Small intestine (tissue), 7 donors: ENCODE data around the gene PARD3B. TPM values are rescaled to one million over a fixed set of nuclear protein-coding genes. Genes with fewer than 3 reads are reported as not detected.
A peak's percentile ranks its signal among the peaks of the same experiment; 100 is the strongest.

ENCODE experiments used
- DNase-seq, 2 donors: peaks; one replicate each; pipeline versions ENCODE4 v3.0.0 to v3.0.0-alpha.2; 2013
- FAIRE-seq: peaks from 2 replicates; lab custom pipeline; 2012; peaks lifted over from hg19 to GRCh38; lab: Jason Lieb, UNC
- H3K27ac ChIP-seq, 3 donors: one replicate each; pipeline ENCODE4 v1.5.1; 2013; ENCODE audit warnings: low read length in 2 of 3, mild to moderate bottlenecking in 2 of 3, control low read depth in 1 of 3, inconsistent platforms in 1 of 3, low read depth in 1 of 3, moderate library complexity in 1 of 3
- H3K27me3 ChIP-seq, 3 donors: one replicate each; pipeline ENCODE4 v1.6.1; 2013; ENCODE audit warnings: low read length in 3 of 3, inconsistent platforms in 1 of 3; ENCODE audit not compliant: control insufficient read depth in 3 of 3, insufficient read depth in 3 of 3
- H3K36me3 ChIP-seq, 3 donors: one replicate each; pipeline ENCODE4 v1.6.1; 2013; ENCODE audit warnings: low read length in 3 of 3, inconsistent platforms in 1 of 3, low read depth in 1 of 3, mild to moderate bottlenecking in 1 of 3, moderate library complexity in 1 of 3; ENCODE audit not compliant: control insufficient read depth in 3 of 3, insufficient read depth in 2 of 3
- H3K4me1 ChIP-seq, 3 donors: one replicate each; pipeline ENCODE4 v1.6.1; 2013; ENCODE audit warnings: low read length in 2 of 3, inconsistent platforms in 1 of 3, low read depth in 1 of 3, mild to moderate bottlenecking in 1 of 3, moderate library complexity in 1 of 3; ENCODE audit not compliant: control insufficient read depth in 3 of 3, insufficient read depth in 2 of 3
- H3K4me3 ChIP-seq, 3 donors: one replicate each; pipeline ENCODE4 v1.5.1; 2013; ENCODE audit warnings: low read length in 3 of 3, control low read depth in 1 of 3, inconsistent platforms in 1 of 3, low read depth in 1 of 3, mild to moderate bottlenecking in 1 of 3, moderate library complexity in 1 of 3
- H3K9me3 ChIP-seq, 2 donors: one replicate each; pipeline ENCODE4 v1.6.1; 2013; ENCODE audit warnings: low read depth in 1 of 2, low read length in 1 of 2; ENCODE audit not compliant: control insufficient read depth in 2 of 2, insufficient read depth in 1 of 2
- WGBS, 3 donors: extraction: QIAGEN DNeasy Blood & Tissue Kit; methylation state at CpG; one replicate each; pipeline ENCODE4 v1.1.7; 2013; 5-methylcytosine and 5-hydroxymethylcytosine counted together
- polyA plus RNA-seq, 4 donors: library from polyadenylated mRNA; stranded (reverse) in 3 of 4; unstranded in 1 of 4; fragments of 200-250 nt in 3 of 4; fragments of 120-200 nt in 1 of 4; gene quantifications; one replicate each; pipeline versions ENCODE4 v1.2.1 to v1.2.3, GENCODE V29; 2013
- donor health status: healthy with polysubstance abuse.
- donor health status: control.
- donor health status: control.
- donor health status: Bipolar disorder and iron deficiency.
- donor health status: healthy.

PARD3B gene
- polyA plus RNA-seq, 4 donors: 2.8 to 10.7 (median 3.6) TPM

- H3K27ac ChIP-seq: no peak overlapping the region
- DNase-seq (no peak), FAIRE-seq (no peak)
- 85 to 100% (median 100%) methylated on average over 1 of the region's 1 CpG for WGBS, 3 donors
- H3K9me3 ChIP-seq: peaks cover 0 to 7% of the 10 kb centered on the region in 2 donors
- no peak overlapping the region for H3K4me3 ChIP-seq
- peaks cover 0 to 11% (median 0%) of the 10 kb centered on the region in 3 donors for H3K36me3 ChIP-seq
- H3K27me3 ChIP-seq: no peaks in the 10 kb centered on the region
- no peaks in the 10 kb centered on the region for H3K4me1 ChIP-seq
Measured at GRCh38 chr2:205619600-205619999, 1074.3 kb downstream of the PARD3B start.

GRCh38 chr2:205627085-205627484, 1081.8 kb downstream of the PARD3B start:
- Histone ChIP-seq H3K4me3 (no peak overlapping the region), H3K36me3 (no peaks in the 10 kb centered on the region), H3K27me3 (no peaks in the 10 kb centered on the region), H3K27ac (no peak overlapping the region), H3K9me3 (no peaks in the 10 kb centered on the region), H3K4me1 (no peaks in the 10 kb centered on the region)
- DNase-seq: no peak
- FAIRE-seq: no peak
- 37 to 70% (median 53%) methylated on average over 1 of the region's 1 CpG for WGBS, 3 donors

- H3K27me3 ChIP-seq: no peaks in the 10 kb centered on the region
- H3K4me1 ChIP-seq: no peaks in the 10 kb centered on the region
- H3K9me3 ChIP-seq: no peaks in the 10 kb centered on the region
- WGBS, 3 donors: 53 to 74% (median 65%) methylated on average over 3 of the region's 3 CpGs
- DNase-seq: no peak
- no peak overlapping the region for H3K27ac ChIP-seq
- no peak overlapping the region for H3K4me3 ChIP-seq
- H3K36me3 ChIP-seq: no peaks in the 10 kb centered on the region
- FAIRE-seq: no peak
Measured at GRCh38 chr2:205628422-205628821, 1083.1 kb downstream of the PARD3B start.

- no peak overlapping the region for H3K4me3 ChIP-seq
- DNase-seq: peak in 1 of 2 donors; percentile 10
- no peaks in the 10 kb centered on the region for H3K27me3 ChIP-seq
- 77 to 81% (median 81%) methylated on average over 10 of the region's 10 CpGs for WGBS, 3 donors
- H3K36me3 ChIP-seq: no peaks in the 10 kb centered on the region
- H3K27ac ChIP-seq: no peak overlapping the region
- no peaks in the 10 kb centered on the region for H3K9me3 ChIP-seq
- no peak for FAIRE-seq
- H3K4me1 ChIP-seq: no peaks in the 10 kb centered on the region
Measured at GRCh38 chr2:205629091-205629776, 1084.0 kb downstream of the PARD3B start.

- DNase-seq: no peak
- 44 to 62% (median 46%) methylated on average over 1 of the region's 1 CpG for WGBS, 3 donors
- no peaks in the 10 kb centered on the region for H3K9me3 ChIP-seq
- H3K36me3 ChIP-seq: no peaks in the 10 kb centered on the region
- H3K4me1 ChIP-seq: no peaks in the 10 kb centered on the region
- no peak overlapping the region for H3K4me3 ChIP-seq
- no peaks in the 10 kb centered on the region for H3K27me3 ChIP-seq
- no peak for FAIRE-seq
- H3K27ac ChIP-seq: no peak overlapping the region
Measured at GRCh38 chr2:205633994-205634393, 1088.7 kb downstream of the PARD3B start.

- H3K4me3 ChIP-seq: no peak overlapping the region
- H3K27me3 ChIP-seq: no peaks in the 10 kb centered on the region
- no peaks in the 10 kb centered on the region for H3K4me1 ChIP-seq
- FAIRE-seq (no peak), DNase-seq (no peak)
- WGBS, 3 donors: 71 to 83% (median 73%) methylated on average over 7 of the region's 7 CpGs
- H3K27ac ChIP-seq: no peak overlapping the region
- no peaks in the 10 kb centered on the region for H3K36me3 ChIP-seq
- peaks cover 0 to 5% of the 10 kb centered on the region in 2 donors for H3K9me3 ChIP-seq
Measured at GRCh38 chr2:205636549-205637319, 1091.5 kb downstream of the PARD3B start.

- H3K36me3 ChIP-seq: no peaks in the 10 kb centered on the region
- DNase-seq (no peak), FAIRE-seq (no peak)
- no peaks in the 10 kb centered on the region for H3K4me1 ChIP-seq
- no peak overlapping the region for H3K27ac ChIP-seq
- peaks cover 0 to 5% of the 10 kb centered on the region in 2 donors for H3K9me3 ChIP-seq
- H3K4me3 ChIP-seq: no peak overlapping the region
- H3K27me3 ChIP-seq: no peaks in the 10 kb centered on the region
Measured at GRCh38 chr2:205637320-205637602, 1092.0 kb downstream of the PARD3B start.

GRCh38 chr2:205637779-205638503, 1092.7 kb downstream of the PARD3B start:
- WGBS, 3 donors: 51 to 71% (median 61%) methylated on average over 6 of the region's 6 CpGs
- no peak for FAIRE-seq

More at GRCh38 chr2:205637779-205638503, 1092.7 kb downstream of the PARD3B start:
- H3K27me3 ChIP-seq: no peaks in the 10 kb centered on the region
- no peak overlapping the region for H3K4me3 ChIP-seq
- H3K27ac ChIP-seq: no peak overlapping the region
- H3K9me3 ChIP-seq: peaks cover 0 to 5% of the 10 kb centered on the region in 2 donors
- DNase-seq: no peak
- H3K4me1 ChIP-seq: no peaks in the 10 kb centered on the region
- no peaks in the 10 kb centered on the region for H3K36me3 ChIP-seq
